ENCODE measurements around the gene ARFGEF2.

ARFGEF2 gene

GRCh38 chr20:48905297-48905647 lies 16.2 kb upstream of the ARFGEF2 start:
- H3K27me3 ChIP-seq (ENCODE audit: low read depth, low read length), result peaks cover 9% of the 10 kb centered on the region
- no peaks in the 10 kb centered on the region for H3K79me2 ChIP-seq (ENCODE audit: low read length)
- H3K4me1 ChIP-seq (ENCODE audit: low read length), result peaks cover 27% of the 10 kb centered on the region
- H3K4me3 ChIP-seq (ENCODE audit: low read length), result no peak overlapping the region
- no peaks in the 10 kb centered on the region for H4K20me1 ChIP-seq (ENCODE audit: insufficient read depth, low read length)
- H3K9me3 ChIP-seq (ENCODE audit: insufficient read depth, low read length), result peaks cover 14% of the 10 kb centered on the region
- no peak overlapping the region; the same call in 1 of the 2 replicates for H3K4me2 ChIP-seq (ENCODE audit: low read length)
- TF ChIP-seq CTCF (IDR thresholded peaks at IDR 0.05; ENCODE audit: low read depth, low read length), result no peak
- TF ChIP-seq EZH2phosphoT487 (IDR thresholded peaks at IDR 0.05; ENCODE audit: low read depth), result no peak
- H3K36me3 ChIP-seq (replicated peaks; ENCODE audit: low read depth, low read length), result peaks cover 10% of the 10 kb centered on the region
- H3K9ac ChIP-seq (ENCODE audit: low read length), result no peak overlapping the region
- no peak overlapping the region for H2AFZ ChIP-seq (ENCODE audit: low read depth, low read length)
- no peak overlapping the region for H3K27ac ChIP-seq (ENCODE audit: low read length)

- TF ChIP-seq EZH2phosphoT487 (IDR thresholded peaks at IDR 0.05; ENCODE audit: low read depth) (no peak), CTCF (IDR thresholded peaks at IDR 0.05; ENCODE audit: low read depth, low read length) (no peak)
- H3K4me1 ChIP-seq (ENCODE audit: low read length), result peaks cover 30% of the 10 kb centered on the region
- H3K27me3 ChIP-seq (ENCODE audit: low read depth, low read length), result peaks cover 6% of the 10 kb centered on the region
- peaks cover 10% of the 10 kb centered on the region for H3K36me3 ChIP-seq (replicated peaks; ENCODE audit: low read depth, low read length)
- no peaks in the 10 kb centered on the region for H3K79me2 ChIP-seq (ENCODE audit: low read length)
- H3K9ac ChIP-seq (ENCODE audit: low read length), result no peak overlapping the region
- H3K4me3 ChIP-seq (ENCODE audit: low read length), result no peak overlapping the region
- H2AFZ ChIP-seq (ENCODE audit: low read depth, low read length), result no peak overlapping the region
- H4K20me1 ChIP-seq (ENCODE audit: insufficient read depth, low read length), result no peaks in the 10 kb centered on the region
- no peak overlapping the region for H3K27ac ChIP-seq (ENCODE audit: low read length)
- no peak overlapping the region for H3K4me2 ChIP-seq (ENCODE audit: low read length)
- peaks cover 17% of the 10 kb centered on the region for H3K9me3 ChIP-seq (ENCODE audit: insufficient read depth, low read length)
Measured at GRCh38 chr20:48906221-48906877, 15.2 kb upstream of the ARFGEF2 start.

- Histone ChIP-seq H3K27ac (ENCODE audit: low read length) (no peak overlapping the region), H3K79me2 (ENCODE audit: low read length) (no peaks in the 10 kb centered on the region), H3K4me1 (ENCODE audit: low read length) (peaks cover 41% of the 10 kb centered on the region), H4K20me1 (ENCODE audit: insufficient read depth, low read length) (no peaks in the 10 kb centered on the region), H3K4me2 (ENCODE audit: low read length) (no peak overlapping the region), H3K9me3 (ENCODE audit: insufficient read depth, low read length) (peaks cover 17% of the 10 kb centered on the region), H3K9ac (ENCODE audit: low read length) (no peak overlapping the region), H3K27me3 (ENCODE audit: low read depth, low read length) (peaks cover 6% of the 10 kb centered on the region), H3K4me3 (ENCODE audit: low read length) (no peak overlapping the region), H2AFZ (ENCODE audit: low read depth, low read length) (no peak overlapping the region), H3K36me3 (replicated peaks; ENCODE audit: low read depth, low read length) (peaks cover 10% of the 10 kb centered on the region)
- TF ChIP-seq CTCF (IDR thresholded peaks at IDR 0.05; ENCODE audit: low read depth, low read length) (no peak), EZH2phosphoT487 (IDR thresholded peaks at IDR 0.05; ENCODE audit: low read depth) (no peak)
Measured at GRCh38 chr20:48908656-48909319, 12.7 kb upstream of the ARFGEF2 start.

- Histone ChIP-seq H4K20me1 (ENCODE audit: insufficient read depth, low read length) (no peaks in the 10 kb centered on the region), H3K27ac (ENCODE audit: low read length) (no peak overlapping the region), H3K4me1 (ENCODE audit: low read length) (peaks cover 35% of the 10 kb centered on the region), H3K79me2 (ENCODE audit: low read length) (no peaks in the 10 kb centered on the region), H3K9ac (ENCODE audit: low read length) (no peak overlapping the region), H3K27me3 (ENCODE audit: low read depth, low read length) (peaks cover 6% of the 10 kb centered on the region), H3K4me2 (ENCODE audit: low read length) (no peak overlapping the region), H3K36me3 (replicated peaks; ENCODE audit: low read depth, low read length) (peaks cover 10% of the 10 kb centered on the region), H3K9me3 (ENCODE audit: insufficient read depth, low read length) (peaks cover 17% of the 10 kb centered on the region), H3K4me3 (ENCODE audit: low read length) (no peak overlapping the region), H2AFZ (ENCODE audit: low read depth, low read length) (no peak overlapping the region)
- TF ChIP-seq EZH2phosphoT487 (IDR thresholded peaks at IDR 0.05; ENCODE audit: low read depth) (no peak), CTCF (IDR thresholded peaks at IDR 0.05; ENCODE audit: low read depth, low read length) (no peak)
Measured at GRCh38 chr20:48909910-48910309, 11.6 kb upstream of the ARFGEF2 start.
